GM21717 (cell line): Measurements from ENCODE around the gene MRPL21.
A peak's percentile ranks its signal among the peaks of the same experiment; 100 is the strongest.
"Not testable (repeated sequence)": the region's sequence is repeated elsewhere in the genome, so short reads cannot be mapped to it uniquely, and the experiment has no call there.

ENCODE experiments used
- ATAC-seq: cut with Tn5 transposase; IDR thresholded peaks from one replicate; pipeline ENCODE4 v1.9.1; 2021; ENCODE audit warnings: mild to moderate bottlenecking, moderate library complexity; ENCODE audit not compliant: unreplicated experiment

MRPL21 gene

GRCh38 chr11:68872216-68873003 is 31.2 kb downstream of the MRPL21 start:
- no peak for ATAC-seq

GRCh38 chr11:68870470-68870869 is 33.2 kb downstream of the MRPL21 start:
- no peak for ATAC-seq

- no peak for ATAC-seq
These were observed 35.3 kb downstream of the MRPL21 start for GRCh38 chr11:68868221-68868835.

- no peak for ATAC-seq
These were observed 36.6 kb downstream of the MRPL21 start for GRCh38 chr11:68867066-68867465.

GRCh38 chr11:68865241-68865640 is 38.4 kb downstream of the MRPL21 start:
- no peak for ATAC-seq

GRCh38 chr11:68863553-68864265 is 39.9 kb downstream of the MRPL21 start:
- ATAC-seq, result no peak

- ATAC-seq, result no peak
These were observed 41.2 kb downstream of the MRPL21 start for GRCh38 chr11:68862421-68862820.

GRCh38 chr11:68859123-68859522 is 44.5 kb downstream of the MRPL21 start:
- no peak for ATAC-seq

- no peak for ATAC-seq
These were observed 46.5 kb downstream of the MRPL21 start for GRCh38 chr11:68857037-68857586.

GRCh38 chr11:68856425-68857030 is 47.1 kb downstream of the MRPL21 start:
- ATAC-seq, result not testable (repeated sequence)

GRCh38 chr11:68855205-68855981 is 48.2 kb downstream of the MRPL21 start:
- ATAC-seq, result no peak

- ATAC-seq, result no peak
These were observed 49.2 kb downstream of the MRPL21 start for GRCh38 chr11:68854273-68854958.

- ATAC-seq, result no peak
These were observed 51.0 kb downstream of the MRPL21 start for GRCh38 chr11:68852628-68853027.

- ATAC-seq, result no peak
These were observed 55.2 kb downstream of the MRPL21 start for GRCh38 chr11:68848429-68848828.

- no peak for ATAC-seq
These were observed 56.2 kb downstream of the MRPL21 start for GRCh38 chr11:68847395-68847794.

- no peak for ATAC-seq
These were observed 58.2 kb downstream of the MRPL21 start for GRCh38 chr11:68845351-68846002.

GRCh38 chr11:68844801-68845200 is 58.8 kb downstream of the MRPL21 start:
- no peak for ATAC-seq

- ATAC-seq, result no peak
These were observed 59.3 kb downstream of the MRPL21 start for GRCh38 chr11:68844376-68844775.

GRCh38 chr11:68843703-68844312 is 59.8 kb downstream of the MRPL21 start:
- peak; percentile 40 for ATAC-seq
